Gastrocnemius medialis (tissue), 4 donors: ENCODE results near the gene SYF2. TPM values are rescaled to one million over a fixed set of nuclear protein-coding genes. Genes with fewer than 3 reads are reported as not detected.

Source experiments
- ATAC-seq, 2 donors: fragments of 150-250 bp; one replicate each; pipeline ENCODE4 v1.9.1; 2016
- DNase-seq, 2 donors: peaks; one replicate each; pipeline ENCODE4 v3.0.0-alpha.2; 2019
- H3K27ac ChIP-seq, 4 donors: fragments of 200-600 bp; sonication (generic); 1 replicate in 1 of 4; 2 replicates in 3 of 4; pipeline ENCODE4 v1.5.1; 2016 to 2018; ENCODE audit warnings: mild to moderate bottlenecking in 2 of 4, moderate library complexity in 1 of 4
- H3K27me3 ChIP-seq, 3 donors: fragments of 200-600 bp; sonication (generic) in 2 of 3; 1 replicate in 1 of 3; 2 replicates in 2 of 3; pipeline versions ENCODE4 v1.5.1 to v1.6.0; 2016 to 2019; ENCODE audit warnings: mild to moderate bottlenecking in 1 of 3, moderate library complexity in 1 of 3
- H3K36me3 ChIP-seq, 2 donors: fragments of 200-600 bp; sonication (generic) in 1 of 2; one replicate each; pipeline ENCODE4 v1.5.1; 2017 to 2018
- H3K4me1 ChIP-seq, 2 donors: fragments of 200-600 bp; sonication (generic) in 1 of 2; one replicate each; pipeline ENCODE4 v1.5.1; 2016 to 2017; ENCODE audit warnings: mild to moderate bottlenecking in 2 of 2
- H3K4me3 ChIP-seq, 4 donors: fragments of 200-600 bp; sonication (generic) in 3 of 4; 1 replicate in 1 of 4; 2 replicates in 3 of 4; pipeline ENCODE4 v1.5.1; 2016 to 2019; ENCODE audit warnings: mild to moderate bottlenecking in 2 of 4
- H3K9me3 ChIP-seq, 3 donors: fragments of 200-600 bp; sonication (generic) in 2 of 3; 1 replicate in 1 of 3; 2 replicates in 2 of 3; pipeline ENCODE4 v1.5.1; 2016 to 2019
- CTCF ChIP-seq, 5 experiments: fragments of 450-650 bp in 3 of 5; fragments of 200-600 bp in 2 of 5; sonication (generic) in 2 of 5; IDR thresholded peaks in 4 of 5; conservative IDR thresholded peaks in 1 of 5; 1 replicate in 4 of 5; 2 replicates in 1 of 5; pipeline ENCODE4 v1.5.1; 2016 to 2019; ENCODE audit warnings: antibody characterized with exemption in 5 of 5, mild to moderate bottlenecking in 3 of 5, moderate library complexity in 3 of 5
- POLR2A ChIP-seq, 2 donors: fragments of 450-650 bp; IDR thresholded peaks; one replicate each; pipeline ENCODE4 v1.6.1; 2017; ENCODE audit warnings: antibody characterized with exemption in 2 of 2, mild to moderate bottlenecking in 2 of 2, moderate library complexity in 2 of 2
- in situ Hi-C, 4 donors: fragments of 200-750 bp; cut with MboI; loops; one replicate each; pipeline versions ENCODE4 v1.15.0 to v1.8.0; 2017; ENCODE audit warnings: low sequenced_read_pairs in 4 of 4
- intact Hi-C: fragments of 100-400 bp; cut with DNase I; formaldehyde crosslinking; loops from one replicate; pipeline ENCODE4 v1.15.1; 2023; ENCODE audit warnings: low total_unique reads
- total RNA-seq, 4 donors: library from RNA; depleted of rRNA; stranded (reverse); fragments of >200 nt; gene quantifications; one replicate each; pipeline versions ENCODE4 v1.1.0 to v1.2.3, GENCODE V29; 2016

Gene SYF2
- total RNA-seq, 4 donors from 2014 or later, result 49.1 to 67.4 (median 58.3) TPM

GRCh38 chr1:25223471-25223870, 8.8 kb downstream of the SYF2 start:
- Histone ChIP-seq H3K27me3 (no peaks in the 10 kb centered on the region), H3K27ac (no peak overlapping the region), H3K9me3 (no peaks in the 10 kb centered on the region), H3K4me3 (no peak overlapping the region), H3K36me3 (peaks cover 4 to 88% of the 10 kb centered on the region in 2 donors), H3K4me1 (no peaks in the 10 kb centered on the region)
- DNase-seq (no peak), ATAC-seq (no peak)
- intact Hi-C loops, result no loop called here
- TF ChIP-seq POLR2A (IDR thresholded peaks at IDR 0.05), result no peak
- in situ Hi-C loops, result loop anchor here in 3 of 4 donors (10.0 to 25.0 kb wide), 3 partner anchors 536 to 569 kb away; no protein-coding TSS in a partner anchor

- Histone ChIP-seq H3K4me3 (no peak overlapping the region), H3K9me3 (no peaks in the 10 kb centered on the region), H3K27me3 (no peaks in the 10 kb centered on the region), H3K27ac (no peak overlapping the region), H3K4me1 (no peaks in the 10 kb centered on the region), H3K36me3 (peaks cover 4 to 79% of the 10 kb centered on the region in 2 donors)
- DNase-seq, result no peak
- no peak for TF ChIP-seq POLR2A (IDR thresholded peaks at IDR 0.05)
- TF ChIP-seq CTCF (IDR thresholded peaks at IDR 0.05 in 4 of 5, conservative IDR thresholded peaks at IDR 0.05 in 1 of 5), result no peak
- in situ Hi-C loops, result loop anchor here in 3 of 4 donors (10.0 to 25.0 kb wide), 3 partner anchors 535 to 568 kb away; no protein-coding TSS in a partner anchor
- no peak for ATAC-seq
- intact Hi-C loops, result no loop called here
Observed at GRCh38 chr1:25222606-25223005, 9.7 kb downstream of the SYF2 start.

- intact Hi-C loops, result no loop called here
Observed at GRCh38 chr1:25220666-25221065, 11.6 kb downstream of the SYF2 start.

GRCh38 chr1:25219661-25220251, 12.5 kb downstream of the SYF2 start:
- Histone ChIP-seq H3K27me3 (no peaks in the 10 kb centered on the region), H3K4me3 (no peak overlapping the region), H3K4me1 (no peaks in the 10 kb centered on the region), H3K9me3 (no peaks in the 10 kb centered on the region), H3K36me3 (peaks cover 4 to 53% of the 10 kb centered on the region in 2 donors), H3K27ac (no peak overlapping the region)
- TF ChIP-seq CTCF (IDR thresholded peaks at IDR 0.05 in 4 of 5, conservative IDR thresholded peaks at IDR 0.05 in 1 of 5), result no peak
- TF ChIP-seq POLR2A (IDR thresholded peaks at IDR 0.05), result no peak
- intact Hi-C loops, result no loop called here
- DNase-seq (no peak), ATAC-seq (no peak)
- in situ Hi-C loops, result loop anchor here in 3 of 4 donors (10.0 to 25.0 kb wide), 3 partner anchors 532 to 565 kb away; no protein-coding TSS in a partner anchor

More at GRCh38 chr1:25220666-25221065, 11.6 kb downstream of the SYF2 start:
- H3K4me1 ChIP-seq, result no peaks in the 10 kb centered on the region
- in situ Hi-C loops, result loop anchor here in 3 of 4 donors (10.0 to 25.0 kb wide), 3 partner anchors 533 to 566 kb away; no protein-coding TSS in a partner anchor
- H3K27me3 ChIP-seq, result no peaks in the 10 kb centered on the region
- no peak overlapping the region for H3K27ac ChIP-seq
- peaks cover 4 to 60% of the 10 kb centered on the region in 2 donors for H3K36me3 ChIP-seq
- no peaks in the 10 kb centered on the region for H3K9me3 ChIP-seq
- TF ChIP-seq CTCF (IDR thresholded peaks at IDR 0.05 in 4 of 5, conservative IDR thresholded peaks at IDR 0.05 in 1 of 5) (no peak), POLR2A (IDR thresholded peaks at IDR 0.05) (no peak)
- H3K4me3 ChIP-seq, result no peak overlapping the region
- no peak for DNase-seq
- no peak for ATAC-seq

- no peaks in the 10 kb centered on the region for H3K27me3 ChIP-seq
- intact Hi-C loops (no loop called here), in situ Hi-C loops (loop anchor here in 2 of 4 donors (25.0 kb wide), 2 partner anchors 530 to 555 kb away; no protein-coding TSS in a partner anchor)
- H3K4me1 ChIP-seq, result no peaks in the 10 kb centered on the region
- no peak for ATAC-seq
- DNase-seq, result no peak
- H3K27ac ChIP-seq, result no peak overlapping the region
- H3K9me3 ChIP-seq, result no peaks in the 10 kb centered on the region
- H3K36me3 ChIP-seq, result peaks cover 0 to 32% of the 10 kb centered on the region in 2 donors
- TF ChIP-seq CTCF (IDR thresholded peaks at IDR 0.05 in 4 of 5, conservative IDR thresholded peaks at IDR 0.05 in 1 of 5) (no peak), POLR2A (IDR thresholded peaks at IDR 0.05) (no peak)
- no peak overlapping the region for H3K4me3 ChIP-seq
Observed at GRCh38 chr1:25217598-25218232, 14.6 kb downstream of the SYF2 start.
